HG03354 (cell line): ENCODE measurements around the gene NOTCH2.

Experiments used
- ATAC-seq: cut with Tn5 transposase; IDR thresholded peaks from one replicate; pipeline ENCODE4 v1.9.1; 2021; ENCODE audit warnings: mild to moderate bottlenecking; ENCODE audit not compliant: unreplicated experiment, poor library complexity, severe bottlenecking

NOTCH2 gene

DNA sequence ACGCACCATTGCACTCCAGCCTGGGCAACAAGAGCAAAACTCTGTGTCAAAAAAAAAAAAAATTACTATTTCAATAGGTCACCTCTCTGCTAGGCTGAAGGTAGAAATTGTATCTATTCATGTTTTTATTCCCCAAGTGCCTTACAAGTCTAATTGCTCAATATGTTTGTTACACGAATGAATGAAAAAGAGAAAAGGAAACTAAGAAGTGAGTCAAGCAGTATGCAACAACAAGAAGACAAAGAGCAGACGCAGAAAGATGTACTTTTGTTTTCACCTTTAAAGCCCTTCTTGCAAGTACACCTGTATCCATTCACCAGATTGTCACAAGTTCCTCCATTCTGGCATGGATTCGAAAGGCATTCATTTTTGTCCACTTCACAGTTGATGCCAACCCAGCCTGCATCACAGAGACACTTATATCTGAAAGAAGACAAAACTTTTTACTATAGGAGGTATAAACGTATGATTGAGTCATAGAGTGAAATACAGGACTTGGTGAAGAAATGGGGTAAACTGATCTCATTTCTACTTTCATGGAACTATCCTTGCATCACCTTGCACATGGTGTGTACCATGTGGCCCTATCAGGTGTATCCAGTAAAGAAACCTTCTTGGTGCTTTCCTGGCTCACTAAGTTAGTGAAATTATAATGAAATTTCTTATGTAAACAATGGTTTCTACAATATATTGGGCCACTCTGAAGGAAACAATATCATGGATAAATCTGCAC is 116.0 kb downstream of the NOTCH2 start:
- no peak for ATAC-seq

DNA sequence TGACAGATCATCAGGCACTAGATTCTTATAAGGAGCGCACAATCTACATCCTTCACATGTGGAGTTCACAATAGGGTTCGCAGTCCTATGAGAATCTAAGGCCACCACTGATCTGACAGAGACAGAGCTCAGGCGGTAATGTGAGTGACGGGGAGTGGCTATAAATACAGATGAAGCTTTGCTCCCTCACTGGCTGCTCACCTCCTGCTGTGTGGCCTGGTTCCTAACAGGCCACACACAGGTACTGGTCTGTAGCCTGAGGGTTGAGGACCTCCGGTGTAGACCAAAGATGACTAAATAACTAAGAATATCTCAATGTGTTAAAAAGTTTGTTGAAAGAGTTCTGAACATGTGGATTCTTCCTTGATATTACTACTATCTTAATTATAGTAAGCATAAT is 117.0 kb downstream of the NOTCH2 start:
- no peak for ATAC-seq

DNA sequence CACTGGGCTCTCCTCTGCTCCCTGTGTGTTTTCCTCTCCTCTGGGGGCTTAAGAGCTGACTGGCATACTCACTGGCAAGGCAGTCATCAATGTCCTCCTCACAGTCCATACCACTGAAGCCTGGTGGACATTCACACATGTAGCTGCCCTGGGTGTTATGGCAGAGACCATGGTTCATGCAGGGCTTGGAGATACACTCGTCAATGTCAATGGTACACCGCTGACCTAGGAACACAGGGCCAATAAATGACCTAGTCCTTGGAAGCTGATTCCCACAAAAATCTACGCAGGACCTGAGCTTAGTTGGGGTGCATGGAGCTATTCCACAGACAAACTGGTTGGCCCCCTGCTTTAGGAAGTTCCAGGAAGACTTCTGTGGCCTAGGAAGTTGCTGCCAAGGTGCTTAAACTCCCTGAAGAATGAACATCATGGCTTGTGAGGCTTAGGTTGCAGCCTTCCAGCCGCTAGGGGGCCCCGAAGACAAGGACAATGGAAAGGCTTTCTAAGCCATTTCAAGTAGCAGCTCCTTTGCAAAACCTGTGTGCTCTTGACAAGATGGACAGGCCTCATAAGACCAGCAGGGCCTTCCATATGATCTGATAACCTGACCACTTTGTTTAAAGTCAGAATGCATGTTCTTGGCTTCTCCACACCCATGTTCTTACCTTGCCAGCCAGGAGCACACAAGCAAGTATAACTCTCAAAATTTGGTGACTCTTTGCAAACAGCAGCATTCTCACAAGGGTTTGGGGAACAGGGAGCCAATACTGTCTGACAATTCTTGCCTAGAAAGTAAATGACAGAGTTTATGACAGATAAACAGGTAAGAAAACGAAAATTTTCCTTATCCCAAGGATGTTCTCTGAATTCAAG is 120.9 kb downstream of the NOTCH2 start:
- ATAC-seq, result peak; percentile 87

DNA sequence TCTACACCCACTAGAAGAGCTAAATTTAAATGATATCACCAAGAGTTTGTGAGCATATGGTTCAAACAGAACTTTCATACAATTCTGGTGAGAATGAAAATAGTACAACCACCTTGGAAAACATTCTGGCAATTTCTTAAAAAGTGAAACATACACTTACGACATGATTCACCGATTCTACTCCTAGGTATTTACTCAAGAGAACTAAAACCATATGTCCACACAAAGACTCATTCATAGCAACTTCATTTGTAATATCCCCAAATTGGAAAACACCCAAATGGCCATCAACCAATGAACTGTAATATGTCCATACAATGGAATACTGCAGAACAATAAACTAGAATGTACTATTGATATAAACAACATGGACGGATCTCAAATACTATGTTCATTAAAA is 122.0 kb downstream of the NOTCH2 start:
- no peak for ATAC-seq

DNA sequence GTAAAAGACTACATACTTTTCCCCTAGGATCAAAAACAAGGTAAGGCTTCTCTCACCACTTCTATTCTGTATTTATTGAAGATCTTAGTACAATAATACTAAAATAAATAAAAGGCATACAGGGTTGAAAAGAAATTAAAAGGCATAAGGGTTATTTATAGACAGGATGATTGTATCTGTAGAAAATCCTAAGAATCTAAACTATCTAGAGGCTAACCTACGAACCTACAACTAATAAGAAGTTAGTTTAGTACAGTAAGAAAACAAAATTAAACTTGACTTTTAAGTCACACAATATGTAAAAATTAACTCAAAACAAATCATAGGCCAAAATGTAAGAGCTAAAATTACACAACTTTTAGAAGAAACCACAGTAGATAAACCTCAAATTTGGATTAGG is 122.7 kb downstream of the NOTCH2 start:
- ATAC-seq, result no peak

DNA sequence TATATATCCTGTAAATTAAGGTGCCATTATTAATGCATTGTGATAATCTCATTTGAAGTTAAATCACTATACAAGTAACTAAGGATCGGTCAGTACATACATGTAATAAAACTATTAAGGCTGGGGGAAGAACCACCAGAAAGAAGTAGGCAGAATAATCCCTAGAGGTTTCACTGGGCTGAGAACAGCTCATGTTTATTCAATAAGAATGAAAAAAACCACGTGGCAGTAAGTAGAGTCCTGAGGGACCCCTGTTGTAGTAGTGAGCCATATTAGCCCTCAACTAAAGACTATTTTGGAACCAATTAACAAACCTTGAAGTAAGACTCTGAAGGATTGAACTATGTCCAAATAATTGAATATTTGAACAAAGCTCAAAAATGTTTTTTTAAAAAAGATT is 126.2 kb downstream of the NOTCH2 start:
- no peak for ATAC-seq

DNA sequence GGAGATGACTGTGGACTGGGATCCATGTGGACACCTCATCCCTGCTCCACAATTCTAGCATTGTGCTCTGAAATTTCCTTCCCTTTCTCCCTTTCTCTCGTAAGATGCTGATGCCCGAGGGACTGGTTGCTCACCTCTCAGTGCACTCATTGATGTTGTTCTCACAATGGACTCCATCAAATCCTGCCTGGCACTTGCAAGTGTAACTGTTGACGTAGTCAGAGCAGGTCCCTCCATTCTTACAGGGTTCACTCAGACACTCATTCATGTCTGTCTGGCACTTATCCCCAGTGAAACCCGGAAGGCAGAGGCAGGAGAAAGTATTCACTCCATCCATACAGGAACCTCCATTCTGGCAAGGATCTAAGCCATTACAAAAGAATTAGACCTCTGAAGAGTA is 128.1 kb downstream of the NOTCH2 start:
- no peak for ATAC-seq

DNA sequence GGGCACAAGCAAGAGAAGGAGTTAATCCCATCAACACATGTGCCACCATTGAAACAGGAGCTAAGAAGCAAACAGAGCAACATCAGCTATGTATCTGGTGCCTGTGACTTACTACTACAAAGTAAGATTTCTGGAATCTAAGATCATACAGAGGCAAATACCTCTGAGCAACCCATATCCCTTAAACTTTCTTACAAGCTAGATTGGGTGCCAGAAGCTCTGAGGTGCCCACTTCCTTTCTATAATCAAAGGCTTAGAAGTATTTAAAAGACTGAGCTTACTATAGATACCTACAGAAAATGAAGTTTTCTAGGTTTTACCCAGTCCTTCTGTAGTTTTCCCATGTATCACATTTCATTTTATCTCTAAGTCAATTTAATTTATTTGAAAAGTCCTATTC is 128.8 kb downstream of the NOTCH2 start:
- no peak for ATAC-seq

DNA sequence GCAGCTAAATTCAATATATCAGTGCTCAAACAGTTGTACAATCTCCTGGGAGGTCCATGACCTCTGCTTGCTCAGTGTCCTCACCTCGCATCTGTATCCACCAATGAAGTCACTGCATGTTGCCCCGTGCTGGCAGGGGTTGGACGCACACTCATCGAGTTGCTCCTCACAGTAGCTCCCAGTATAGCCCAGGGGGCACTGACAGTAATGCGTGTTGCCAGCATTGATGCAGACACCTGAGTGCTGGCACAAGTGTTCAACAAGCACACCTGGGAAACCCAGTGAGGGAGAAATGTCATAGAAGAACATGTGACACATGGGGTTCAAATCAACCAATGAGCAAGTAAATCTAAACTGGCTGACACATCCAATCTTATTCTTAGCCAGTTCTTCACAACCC is 132.3 kb downstream of the NOTCH2 start:
- no peak for ATAC-seq

DNA sequence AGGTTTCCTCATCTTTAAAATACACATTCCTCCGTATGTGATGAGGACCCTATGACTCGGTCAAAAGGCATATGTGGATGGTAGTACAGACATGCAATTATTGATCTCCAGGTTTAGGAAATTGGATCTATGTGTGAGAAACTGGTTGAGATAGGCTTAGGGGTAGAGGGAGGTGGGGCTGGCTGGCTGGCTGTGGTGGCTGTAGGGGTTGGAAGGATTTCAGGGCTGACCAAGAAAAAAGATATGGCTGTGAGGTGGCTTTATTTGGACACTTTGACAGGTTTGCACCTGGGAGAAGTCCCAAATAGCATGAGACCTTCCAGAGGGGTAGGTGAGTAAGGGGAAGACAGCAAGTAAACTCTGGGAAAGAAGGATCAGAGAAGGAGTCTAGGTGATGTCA is 133.5 kb downstream of the NOTCH2 start:
- ATAC-seq, result no peak

DNA sequence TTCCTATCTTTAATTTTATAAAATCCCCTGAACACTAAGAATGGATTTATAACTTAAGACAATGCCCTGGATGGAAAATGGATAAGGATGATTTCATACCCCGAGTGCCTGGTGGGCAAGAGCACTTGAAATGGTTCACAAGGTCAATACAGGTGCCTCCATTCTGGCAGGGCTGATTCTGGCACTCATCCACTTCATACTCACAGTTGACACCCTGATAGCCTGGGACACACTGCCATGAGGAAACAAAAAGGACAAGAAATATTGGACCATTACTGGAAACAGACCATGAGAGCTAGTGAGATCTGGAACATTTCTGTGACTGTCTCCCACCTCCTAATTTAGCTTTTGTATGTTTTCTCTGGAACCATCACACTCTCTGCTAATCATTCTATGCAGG is 134.1 kb downstream of the NOTCH2 start:
- ATAC-seq, result no peak

DNA sequence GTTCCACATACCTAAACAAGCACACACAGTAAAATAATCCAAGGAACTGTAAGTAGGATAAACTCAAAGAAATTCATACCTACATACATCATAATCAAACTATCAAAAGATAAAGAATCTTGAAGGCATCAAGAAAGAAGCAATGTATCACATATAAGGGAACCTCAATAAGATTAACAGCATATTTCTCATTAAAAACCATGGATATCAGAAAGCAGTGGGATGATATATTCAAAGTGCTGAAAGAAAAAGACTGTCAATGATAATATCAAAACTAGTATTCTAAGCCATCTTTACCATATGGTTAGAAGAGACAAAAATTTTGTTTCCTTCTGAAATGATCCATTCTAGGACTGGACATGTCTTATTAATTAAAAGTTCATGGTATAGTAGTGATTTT is 136.1 kb downstream of the NOTCH2 start:
- ATAC-seq, result no peak

DNA sequence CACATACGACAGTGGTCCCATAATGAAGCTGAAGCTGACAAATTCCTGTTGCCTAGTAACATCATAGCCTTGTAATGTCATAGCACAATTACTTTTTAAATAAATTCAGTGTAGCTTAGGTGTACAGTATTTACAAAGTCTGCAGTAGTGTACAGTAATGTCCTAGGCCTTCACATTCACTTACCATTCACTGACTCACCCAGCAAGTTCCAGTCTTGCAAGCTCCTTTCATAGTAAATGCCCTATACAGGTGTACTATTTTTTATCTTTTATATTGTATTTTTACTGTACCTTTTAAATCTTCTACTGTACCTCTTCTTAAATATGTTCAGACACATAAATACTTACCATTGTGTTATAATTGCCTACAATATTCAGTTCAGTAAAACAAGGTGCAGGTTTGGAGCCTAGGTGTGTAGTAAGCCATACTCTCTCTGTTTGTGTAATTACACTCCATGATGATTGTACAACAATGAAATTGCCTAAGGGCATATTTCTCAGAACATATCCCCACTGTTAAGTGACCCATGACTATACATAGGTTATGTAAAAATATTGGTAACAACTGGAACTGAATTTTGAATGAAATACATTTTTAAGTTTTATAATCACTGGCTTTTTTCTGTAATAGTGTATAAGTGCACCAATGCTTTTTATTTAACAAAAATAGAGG is 139.7 kb downstream of the NOTCH2 start:
- no peak for ATAC-seq

DNA sequence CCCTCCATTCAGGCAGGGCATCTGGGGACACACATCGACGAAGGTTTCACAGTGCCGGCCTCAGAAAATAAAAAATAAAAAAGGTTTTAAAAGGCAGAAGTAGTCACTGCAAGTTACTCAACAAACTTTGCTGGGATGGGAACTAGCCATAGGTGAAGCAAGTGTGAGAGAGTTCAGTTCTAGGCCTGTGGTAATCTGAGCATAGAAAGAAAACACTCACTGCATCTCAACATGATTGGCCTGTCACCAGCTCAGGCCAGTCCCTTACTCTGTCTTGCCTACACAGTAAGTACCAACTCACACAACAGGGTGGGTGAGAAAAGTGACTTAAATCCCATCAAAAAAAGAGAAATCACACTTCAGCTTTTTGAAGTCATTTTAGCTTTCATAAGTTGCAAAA is 142.9 kb downstream of the NOTCH2 start:
- ATAC-seq, result no peak

DNA sequence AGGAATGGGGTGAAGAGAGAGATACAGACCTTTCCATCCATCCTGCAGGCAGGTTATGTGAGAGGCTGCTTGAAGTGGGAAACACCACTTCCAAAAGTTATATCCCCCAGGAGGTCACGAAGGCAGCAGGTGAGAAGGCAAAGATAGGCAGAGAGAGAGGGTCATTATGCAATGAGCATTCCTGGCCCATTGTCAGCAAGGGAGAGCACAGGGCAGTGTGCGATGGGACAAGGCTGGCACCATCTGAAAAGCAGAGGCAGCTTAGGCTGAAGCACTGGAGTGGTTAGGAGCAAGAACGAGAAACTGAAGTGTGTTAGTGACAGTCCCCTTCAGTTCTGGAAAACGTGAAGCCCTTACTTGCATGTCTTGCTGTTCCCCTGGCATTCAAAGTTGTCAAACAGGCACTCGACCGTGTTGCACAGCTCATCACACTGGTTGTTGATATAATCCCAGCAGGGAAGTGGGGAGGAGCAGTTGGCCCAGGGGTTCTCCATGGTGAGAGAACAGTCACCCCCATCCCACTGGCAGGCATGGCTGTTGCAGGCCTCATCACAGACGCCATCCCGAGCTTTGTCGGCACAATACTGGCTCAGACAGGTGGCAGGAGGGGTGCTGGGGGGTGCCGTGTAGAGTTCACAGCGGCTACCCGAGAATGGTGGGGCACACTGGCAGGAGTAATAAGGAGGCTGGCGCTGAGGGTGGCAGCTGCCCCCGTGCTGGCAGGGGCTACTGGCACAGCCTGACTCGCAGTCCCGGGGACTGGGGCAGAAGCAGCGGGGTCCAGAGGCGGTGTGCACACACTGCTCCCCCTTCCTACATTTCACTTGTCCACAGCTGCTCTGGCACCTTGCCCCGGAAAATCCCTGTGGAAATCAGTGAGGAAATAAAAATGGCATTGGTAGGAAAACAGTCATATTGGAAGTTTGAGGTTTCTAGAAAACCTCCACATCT is 144.2 kb downstream of the NOTCH2 start:
- ATAC-seq, result no peak

DNA sequence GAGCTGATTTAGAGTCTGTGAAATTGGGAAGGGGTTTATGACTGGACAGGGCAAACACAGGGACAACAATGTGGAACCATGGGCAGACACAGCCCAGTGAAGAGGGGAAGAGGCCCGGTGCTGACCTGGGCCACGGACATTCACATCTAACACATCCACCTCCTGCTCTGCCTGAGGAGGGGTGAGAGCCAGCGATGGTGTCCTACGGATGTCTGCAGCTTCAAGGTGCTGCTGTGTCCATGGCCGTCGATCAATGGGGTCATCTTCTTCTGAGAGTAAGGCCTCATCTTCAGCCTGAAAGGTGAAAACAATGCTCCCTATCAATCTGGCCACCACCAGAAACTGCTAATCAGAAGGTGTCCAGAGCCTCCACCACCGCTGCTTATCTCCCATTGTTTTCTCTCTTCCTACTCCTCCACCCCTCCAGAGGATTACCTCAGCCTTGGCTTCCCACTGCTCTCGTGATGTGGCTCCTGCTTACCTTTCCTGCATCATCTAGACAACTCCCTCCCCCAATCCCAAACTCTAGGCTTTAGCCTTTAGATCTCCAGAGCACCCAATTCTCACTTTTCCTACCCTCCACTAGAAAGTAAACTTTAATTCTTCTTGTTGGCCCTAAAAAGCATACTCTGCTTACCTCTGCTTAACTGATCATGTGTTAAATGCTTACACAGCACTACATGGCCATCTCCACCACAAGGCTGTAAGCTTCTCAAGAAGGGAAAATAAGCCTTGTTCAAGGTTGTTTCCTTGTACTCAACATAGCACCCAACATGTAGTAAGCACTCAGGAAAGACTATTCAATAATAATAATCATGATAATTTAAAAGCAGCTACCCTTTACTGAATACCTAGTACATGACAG is 149.1 kb downstream of the NOTCH2 start:
- no peak for ATAC-seq

DNA sequence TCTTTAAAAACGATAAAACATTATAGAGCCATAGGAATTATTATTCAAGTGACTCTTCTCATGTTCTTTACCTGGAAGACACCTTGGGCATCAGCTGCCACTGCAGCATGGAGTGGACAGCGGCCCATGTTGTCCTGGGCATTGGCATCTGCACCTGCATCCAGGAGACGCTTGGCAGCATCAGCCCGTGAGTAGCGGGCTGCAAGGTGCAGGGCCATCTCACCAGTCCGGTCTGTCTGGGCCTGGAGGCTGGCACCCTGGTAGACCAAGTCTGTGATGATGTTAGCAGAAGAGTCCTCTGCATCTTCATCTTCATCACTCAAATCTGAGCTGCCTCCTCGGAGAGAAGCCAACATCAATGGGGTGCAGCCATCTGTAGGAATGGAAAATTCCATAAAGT is 150.2 kb downstream of the NOTCH2 start:
- no peak for ATAC-seq

DNA sequence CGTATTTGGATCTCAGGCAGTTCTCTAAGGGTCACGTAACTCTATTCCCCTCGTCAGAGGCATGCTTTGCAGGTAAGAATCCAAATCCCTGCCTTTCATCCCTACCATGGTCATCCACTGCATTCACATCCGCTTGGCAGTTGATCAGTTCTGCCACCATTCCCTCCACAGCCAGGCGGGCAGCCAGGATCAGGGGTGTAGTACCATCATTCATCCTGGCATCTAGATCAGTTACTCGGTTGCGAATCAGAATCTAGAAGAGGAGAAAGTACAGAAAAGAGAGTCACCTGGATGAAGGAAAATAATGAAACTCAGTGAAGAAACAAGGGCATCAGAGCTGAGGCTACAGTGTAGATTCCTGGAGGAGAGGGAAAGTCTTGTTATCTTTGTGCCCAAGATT is 151.2 kb downstream of the NOTCH2 start:
- ATAC-seq, result no peak
